Measurements from ENCODE around the gene PDZD7. TPM values are rescaled to one million over a fixed set of nuclear protein-coding genes. Genes with fewer than 3 reads are reported as not detected.

Gene PDZD7
- total RNA-seq, 4 donors from 2014 or later, result under 0.01 to 1.3 (median 0.61) TPM; not detected in 1

DNA sequence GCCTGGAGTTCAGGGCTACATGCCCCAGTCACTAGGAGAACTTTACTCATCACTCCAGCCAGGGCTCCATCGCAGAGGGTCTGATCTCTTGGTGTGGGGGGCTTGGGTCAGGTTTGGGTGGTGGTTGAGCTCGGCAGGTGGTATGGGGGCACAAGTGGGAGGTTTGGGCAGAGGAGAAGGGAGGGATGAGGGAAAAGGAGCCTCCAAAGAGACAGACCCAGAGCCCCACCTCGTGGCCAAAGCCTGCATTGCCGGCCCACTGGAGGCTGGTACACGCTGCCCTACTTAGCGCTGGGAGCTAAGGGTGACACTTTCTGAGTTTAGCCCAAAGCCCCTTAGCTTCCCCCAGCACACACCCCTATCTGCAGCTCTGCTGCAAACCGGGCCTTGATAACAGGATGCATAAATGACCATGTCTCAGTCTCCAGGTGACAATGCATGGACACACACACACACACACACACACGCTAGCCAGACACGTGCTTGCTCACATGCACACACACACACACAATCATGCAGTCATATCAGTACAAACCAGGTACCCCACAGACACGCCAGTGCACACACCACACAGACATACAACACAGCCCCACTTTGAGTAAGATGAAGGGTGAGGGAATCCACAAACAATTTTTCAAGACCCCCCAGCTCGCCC is 16.6 kb downstream of the PDZD7 start:
- Histone ChIP-seq H3K9me3 (no peaks in the 10 kb centered on the region), H3K4me1 (peaks cover 0 to 4% of the 10 kb centered on the region in 2 donors), H3K4me3 (no peak overlapping the region), H3K27ac (no peak overlapping the region), H3K27me3 (peaks cover 0 to 3% of the 10 kb centered on the region in 2 donors), H3K36me3 (no peaks in the 10 kb centered on the region)
- intact Hi-C loops (cut with DNase I; ENCODE audit: low total_unique reads), result no loop called here
- TF ChIP-seq POLR2A (IDR thresholded peaks at IDR 0.05), result peak in 1 of 2 donors; percentile 18
- TF ChIP-seq, protein P1, sequence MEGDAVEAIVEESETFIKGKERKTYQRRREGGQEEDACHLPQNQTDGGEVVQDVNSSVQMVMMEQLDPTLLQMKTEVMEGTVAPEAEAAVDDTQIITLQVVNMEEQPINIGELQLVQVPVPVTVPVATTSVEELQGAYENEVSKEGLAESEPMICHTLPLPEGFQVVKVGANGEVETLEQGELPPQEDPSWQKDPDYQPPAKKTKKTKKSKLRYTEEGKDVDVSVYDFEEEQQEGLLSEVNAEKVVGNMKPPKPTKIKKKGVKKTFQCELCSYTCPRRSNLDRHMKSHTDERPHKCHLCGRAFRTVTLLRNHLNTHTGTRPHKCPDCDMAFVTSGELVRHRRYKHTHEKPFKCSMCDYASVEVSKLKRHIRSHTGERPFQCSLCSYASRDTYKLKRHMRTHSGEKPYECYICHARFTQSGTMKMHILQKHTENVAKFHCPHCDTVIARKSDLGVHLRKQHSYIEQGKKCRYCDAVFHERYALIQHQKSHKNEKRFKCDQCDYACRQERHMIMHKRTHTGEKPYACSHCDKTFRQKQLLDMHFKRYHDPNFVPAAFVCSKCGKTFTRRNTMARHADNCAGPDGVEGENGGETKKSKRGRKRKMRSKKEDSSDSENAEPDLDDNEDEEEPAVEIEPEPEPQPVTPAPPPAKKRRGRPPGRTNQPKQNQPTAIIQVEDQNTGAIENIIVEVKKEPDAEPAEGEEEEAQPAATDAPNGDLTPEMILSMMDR (IDR thresholded peaks at IDR 0.05), result peak; percentile 79 to 94 (median 92)
- DNase-seq, result peak; percentile 85

DNA sequence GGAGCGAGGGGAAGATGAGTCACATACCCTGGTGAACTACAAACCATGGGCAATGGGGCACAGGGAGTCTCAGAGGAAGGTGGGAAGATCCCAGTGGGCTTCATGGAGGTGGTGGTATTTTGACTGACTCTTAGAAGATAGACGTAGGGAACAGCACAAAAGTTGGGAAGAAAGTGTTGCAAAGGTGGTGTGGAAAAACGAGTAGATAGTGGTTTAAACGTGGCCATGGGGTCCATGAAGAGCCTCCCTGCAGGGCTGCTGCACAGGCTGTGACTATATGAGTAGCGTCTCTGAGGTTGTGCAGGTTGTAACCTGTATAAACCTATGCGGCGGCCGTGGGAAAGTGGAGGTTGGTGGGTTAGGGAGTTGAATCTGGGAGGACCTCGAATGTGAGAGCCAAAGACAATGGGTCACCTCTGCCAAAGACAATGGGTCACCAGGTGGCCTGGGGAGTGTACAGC is 17.5 kb downstream of the PDZD7 start:
- H3K9me3 ChIP-seq, result no peaks in the 10 kb centered on the region
- no peak for DNase-seq
- H3K27me3 ChIP-seq, result no peaks in the 10 kb centered on the region
- TF ChIP-seq, protein P1 (IDR thresholded peaks at IDR 0.05), result no peak
- TF ChIP-seq POLR2A (IDR thresholded peaks at IDR 0.05), result no peak
- no peaks in the 10 kb centered on the region for H3K36me3 ChIP-seq
- peak overlapping the region; percentile 13 to 60 for H3K27ac ChIP-seq
- intact Hi-C loops (cut with DNase I; ENCODE audit: low total_unique reads), result no loop called here
- H3K4me3 ChIP-seq, result no peak overlapping the region
- peaks cover 0 to 4% of the 10 kb centered on the region in 2 donors for H3K4me1 ChIP-seq

DNA sequence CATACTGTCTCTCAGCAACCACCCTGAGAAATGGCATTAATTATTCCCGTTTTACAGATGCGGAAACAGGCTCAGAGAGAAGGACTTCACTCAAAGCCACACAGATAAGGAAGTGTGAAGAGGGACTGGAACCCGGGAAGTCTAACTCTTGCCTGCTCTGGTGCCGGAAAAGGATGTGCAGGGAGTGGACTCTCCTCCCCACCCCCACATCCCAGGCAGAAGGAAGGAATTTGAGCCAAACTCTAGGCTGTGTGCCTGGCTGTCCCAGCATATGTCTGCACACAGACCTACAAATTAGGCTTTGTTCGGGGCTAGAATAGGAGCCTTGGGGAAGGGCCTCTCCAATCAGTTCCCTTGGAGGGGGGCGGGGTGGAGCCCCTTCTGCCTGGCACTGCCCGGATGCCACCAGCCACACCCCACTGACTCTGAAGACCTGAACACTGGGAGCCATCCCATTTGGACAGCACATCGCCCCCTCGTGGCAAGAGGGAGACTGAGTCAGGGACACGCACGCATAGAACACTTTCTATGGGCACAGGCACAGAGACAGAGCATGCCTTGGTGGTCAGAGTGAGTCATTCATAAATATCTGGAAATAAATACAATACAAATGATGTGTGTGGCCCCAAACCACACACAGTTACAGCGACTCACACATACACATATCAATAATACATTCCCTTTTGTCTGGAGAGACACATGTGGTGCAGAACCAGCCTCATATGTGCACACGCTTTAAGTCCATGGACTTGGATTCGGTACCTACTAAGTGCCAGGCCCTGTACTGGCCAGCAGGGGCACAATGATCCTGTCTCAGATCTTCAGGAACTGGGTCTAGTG is 18.2 kb downstream of the PDZD7 start:
- Histone ChIP-seq H3K9me3 (no peaks in the 10 kb centered on the region), H3K4me1 (peaks cover 4% of the 10 kb centered on the region in 2 donors), H3K27me3 (no peaks in the 10 kb centered on the region), H3K27ac (peak overlapping the region; percentile 13 to 60), H3K36me3 (no peaks in the 10 kb centered on the region), H3K4me3 (no peak overlapping the region)
- intact Hi-C loops (cut with DNase I; ENCODE audit: low total_unique reads), result no loop called here
- TF ChIP-seq, protein P1 (IDR thresholded peaks at IDR 0.05), result peak; percentile 80 to 93 (median 88)
- TF ChIP-seq POLR2A (IDR thresholded peaks at IDR 0.05), result no peak
- peak; percentile 86 to 91 for DNase-seq

DNA sequence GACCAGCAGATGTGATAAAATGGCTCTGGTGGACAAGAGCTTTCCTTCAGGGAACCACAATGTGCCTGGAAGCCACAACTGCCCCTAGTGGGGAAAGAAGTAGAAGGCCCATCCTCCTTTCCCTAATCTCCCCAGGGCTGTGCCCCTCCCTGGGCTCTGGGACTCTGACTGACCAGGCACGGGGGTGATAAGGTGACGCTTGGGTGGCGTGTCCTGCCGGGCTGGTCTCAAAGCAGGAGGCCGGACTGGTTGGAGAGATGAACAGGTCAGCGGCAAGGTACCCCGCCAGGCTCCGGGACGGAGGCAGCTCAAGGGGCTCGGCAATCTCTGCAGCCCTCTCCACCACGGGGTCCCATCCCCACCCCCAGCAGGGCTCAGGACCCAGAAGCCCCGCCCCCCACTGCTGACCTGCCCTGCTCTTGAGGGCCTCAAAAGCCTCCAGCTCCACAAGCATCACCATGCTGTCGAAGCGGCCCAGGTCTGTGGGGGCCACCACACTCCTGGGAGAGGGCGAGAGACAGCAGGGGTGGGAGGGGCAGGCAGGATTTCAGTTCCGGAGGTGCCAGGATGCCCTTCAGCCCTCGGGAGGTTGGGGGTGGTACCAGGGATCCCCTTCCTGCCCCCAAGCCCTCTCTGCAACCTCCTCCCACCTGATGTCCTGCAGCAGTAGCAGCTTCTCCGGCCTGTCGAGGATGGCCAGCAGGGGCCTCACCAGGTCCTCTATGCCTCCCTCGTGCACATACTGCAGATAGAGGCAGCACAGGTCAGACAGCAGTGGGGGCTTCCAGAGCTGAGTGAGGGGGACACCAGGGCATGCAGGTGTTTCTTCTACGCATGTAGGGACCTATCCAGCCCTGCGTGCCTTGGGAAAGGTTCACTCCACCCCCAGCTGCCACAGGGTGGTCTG is 19.2 kb downstream of the PDZD7 start:
- Histone ChIP-seq H3K4me1 (peaks cover 4 to 6% of the 10 kb centered on the region in 2 donors), H3K9me3 (no peaks in the 10 kb centered on the region), H3K27ac (peak overlapping the region; percentile 13 to 60), H3K36me3 (no peaks in the 10 kb centered on the region), H3K27me3 (no peaks in the 10 kb centered on the region), H3K4me3 (no peak overlapping the region)
- intact Hi-C loops (cut with DNase I; ENCODE audit: low total_unique reads), result no loop called here
- no peak for DNase-seq
- TF ChIP-seq, protein P1 (IDR thresholded peaks at IDR 0.05), result no peak
